GM12878 (cell line): ENCODE data around the gene ETV6.

Source experiments
- ASH2L ChIP-seq: fragments of 300-600, 200-600 bp; sonication (generic); IDR thresholded peaks from 2 replicates; pipeline ENCODE4 v1.6.1; 2017; ENCODE audit warnings: low read depth, mild to moderate bottlenecking, borderline replicate concordance
- CTCF ChIP-seq, 3 experiments: IDR thresholded peaks in 2 of 3; conservative IDR thresholded peaks in 1 of 3; 2 replicates each; pipeline ENCODE4 v1.5.1; 2011; ENCODE audit warnings: low read depth in 3 of 3, low read length in 3 of 3, mild to moderate bottlenecking in 3 of 3, control low read depth in 2 of 3, moderate library complexity in 2 of 3, inconsistent platforms in 1 of 3, mixed read lengths in 1 of 3; ENCODE audit not compliant: control insufficient read depth in 2 of 3, insufficient read depth in 1 of 3; ENCODE audit errors: extremely low read depth in 1 of 3
- EGR1 ChIP-seq, 2 experiments: IDR thresholded peaks; 1 replicate in 1 of 2; 2 replicates in 1 of 2; pipeline ENCODE4 v1.6.1; 2011 to 2012; ENCODE audit warnings: low read depth in 2 of 2, low read length in 2 of 2, borderline replicate concordance in 1 of 2, mild to moderate bottlenecking in 1 of 2, moderate library complexity in 1 of 2
- FOS ChIP-seq: IDR thresholded peaks from 3 replicates; pipeline ENCODE4 v1.6.1; 2011; ENCODE audit warnings: borderline replicate concordance; ENCODE audit not compliant: insufficient read length; ENCODE audit errors: extremely low read depth
- IRF3 ChIP-seq: fragments of 450-650 bp; IDR thresholded peaks from 2 replicates; pipeline ENCODE4 v1.6.1; 2014; ENCODE audit warnings: mild to moderate bottlenecking
- PBX3 ChIP-seq: IDR thresholded peaks from 2 replicates; pipeline ENCODE4 v1.6.1; 2011; ENCODE audit warnings: mild to moderate bottlenecking, low read depth, low read length, moderate library complexity; ENCODE audit not compliant: insufficient replicate concordance
- POLR2A ChIP-seq: IDR thresholded peaks from 2 replicates; pipeline ENCODE4 v1.6.1; 2011; ENCODE audit warnings: low read depth, mild to moderate bottlenecking, low read length
- TARDBP ChIP-seq: IDR thresholded peaks from 2 replicates; pipeline ENCODE4 v1.6.1; 2016; ENCODE audit warnings: borderline replicate concordance
- ZZZ3 ChIP-seq: IDR thresholded peaks from 2 replicates; pipeline ENCODE4 v1.6.1; 2011; ENCODE audit warnings: low read depth; ENCODE audit not compliant: control insufficient read depth, insufficient read length
- TF ChIP-seq, protein P1 (sequence below): IDR thresholded peaks from 2 replicates; pipeline ENCODE4 v1.6.1; 2011; ENCODE audit warnings: low read depth, low read length, improper control_type of control experiment, borderline replicate concordance

DNA sequence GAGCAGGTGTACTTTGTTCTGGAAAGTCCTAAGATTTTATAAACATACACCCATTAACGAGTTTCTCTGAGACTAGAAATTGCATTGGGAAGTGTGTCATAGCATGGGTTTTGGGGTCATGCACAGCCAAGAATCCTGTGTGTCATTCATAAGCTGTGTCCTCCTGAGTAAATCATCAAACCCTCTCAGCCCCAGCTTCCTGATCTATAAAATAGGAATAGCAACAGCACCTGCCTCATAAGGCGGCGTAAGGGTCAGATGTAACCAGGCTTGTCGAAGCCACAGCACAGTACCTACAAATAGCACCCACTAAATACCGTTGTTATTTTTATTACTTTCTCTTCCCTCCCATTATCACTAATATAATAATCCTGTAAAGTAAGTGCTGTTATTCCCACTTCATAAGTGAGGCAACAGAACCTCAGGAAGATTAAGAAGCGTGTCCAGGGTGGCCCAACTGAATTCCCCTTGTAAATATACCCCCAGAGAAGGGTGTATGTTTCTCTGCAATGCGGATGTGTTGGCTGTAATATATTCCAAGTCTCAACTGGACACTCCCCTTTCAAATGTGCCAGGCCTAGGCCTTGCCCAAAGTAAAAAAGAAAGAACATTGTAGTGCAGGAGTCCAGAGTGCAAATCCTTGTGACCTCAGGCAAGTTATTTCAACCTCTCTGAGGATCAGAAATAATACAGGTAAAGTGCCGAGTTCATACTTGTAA lies 233.0 kb downstream of the ETV6 start:
- TF ChIP-seq FOS (no peak), POLR2A (no peak), ZZZ3 (no peak), PBX3 (no peak), TARDBP (no peak), CTCF (IDR thresholded peaks at IDR 0.05 in 2 of 3, conservative IDR thresholded peaks at IDR 0.05 in 1 of 3; ENCODE audit: control insufficient read depth in 2 of 3, extremely low read depth in 1 of 3, insufficient read depth in 1 of 3, low read depth in 3 of 3, low read length in 3 of 3) (no peak), ASH2L (no peak), EGR1 (IDR thresholded peaks at IDR 0.05; ENCODE audit: borderline replicate concordance in 1 of 2, low read depth in 2 of 2, low read length in 2 of 2) (no peak), IRF3 (no peak)
- TF ChIP-seq, protein P1, sequence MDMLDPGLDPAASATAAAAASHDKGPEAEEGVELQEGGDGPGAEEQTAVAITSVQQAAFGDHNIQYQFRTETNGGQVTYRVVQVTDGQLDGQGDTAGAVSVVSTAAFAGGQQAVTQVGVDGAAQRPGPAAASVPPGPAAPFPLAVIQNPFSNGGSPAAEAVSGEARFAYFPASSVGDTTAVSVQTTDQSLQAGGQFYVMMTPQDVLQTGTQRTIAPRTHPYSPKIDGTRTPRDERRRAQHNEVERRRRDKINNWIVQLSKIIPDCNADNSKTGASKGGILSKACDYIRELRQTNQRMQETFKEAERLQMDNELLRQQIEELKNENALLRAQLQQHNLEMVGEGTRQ = no peak
